NCI-H2081 (cell line): ENCODE measurements around the gene SALL2.

Experiments used
- DNase-seq, 2 experiments: peaks; one replicate each; lab custom pipeline; 2025; lab: John Stamatoyannopoulos, UW

Gene SALL2

DNA sequence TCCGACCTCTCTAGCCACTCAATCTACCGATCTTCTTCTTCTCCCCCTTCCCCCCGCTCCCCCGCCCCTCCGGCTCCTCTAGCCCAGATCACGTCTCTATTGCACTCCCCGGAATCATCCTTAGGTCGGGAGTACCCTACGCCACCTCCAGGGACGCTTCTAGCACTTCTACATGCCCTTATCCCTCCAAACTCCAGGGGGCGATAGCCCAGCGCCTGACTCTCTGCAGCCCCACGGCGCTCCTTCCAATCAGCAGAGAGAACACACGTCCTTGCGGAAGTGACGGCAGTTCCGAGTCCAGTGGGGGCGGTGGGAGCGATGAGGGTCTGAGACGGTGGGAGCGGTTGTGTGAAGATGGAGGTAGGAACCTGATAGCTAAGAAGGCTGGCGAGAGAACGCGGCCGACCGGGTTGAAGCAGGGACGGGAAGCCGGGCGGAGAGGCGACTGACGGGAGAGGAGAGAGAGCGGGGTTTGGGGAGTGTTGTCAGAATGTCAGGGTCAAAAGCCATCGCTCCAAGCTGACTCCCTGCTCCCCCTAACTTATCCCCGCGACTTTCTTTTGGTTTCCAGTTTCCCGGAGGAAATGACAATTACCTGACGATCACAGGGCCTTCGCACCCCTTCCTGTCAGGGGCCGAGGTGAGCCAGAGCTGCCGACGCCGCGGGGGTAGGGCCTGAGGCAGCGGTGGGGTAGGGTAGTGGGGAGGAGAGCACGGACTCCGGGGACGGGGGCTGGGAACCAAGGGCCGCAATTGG, 49.0 kb downstream of the SALL2 start, which contains the start of the genes RAB2B and TOX4:
TSS of gene RAB2B (minus strand) at position 35 of the 757 bp plus-strand sequence. CDS start 87 bp downstream, outside the sequence.
TSS of gene TOX4 (plus strand) at position 271 of the 757 bp plus-strand sequence. CDS start at position 355, 84 bp downstream.
- peak; percentile 98 for DNase-seq

DNA sequence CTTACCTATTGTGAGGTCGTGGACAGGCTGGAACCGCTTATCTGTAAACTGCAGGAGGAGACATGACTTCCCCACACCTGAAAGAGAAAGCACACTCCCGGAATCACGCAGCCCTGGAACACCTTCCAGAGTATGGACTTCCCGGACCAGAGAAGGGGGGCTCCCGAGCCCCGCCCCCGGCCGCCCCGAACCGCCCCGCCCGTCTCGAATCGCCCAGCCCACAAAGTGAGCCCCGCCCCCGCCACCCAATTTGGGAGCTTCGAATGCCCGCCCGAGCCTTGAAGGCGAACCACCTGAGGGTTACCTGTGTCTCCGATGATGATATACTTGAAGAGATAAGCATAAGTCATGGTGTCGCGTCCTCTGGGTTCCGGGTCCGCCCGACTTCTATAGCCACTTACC, 49.6 kb downstream of the SALL2 start:
- DNase-seq: peak; percentile 81 to 82

DNA sequence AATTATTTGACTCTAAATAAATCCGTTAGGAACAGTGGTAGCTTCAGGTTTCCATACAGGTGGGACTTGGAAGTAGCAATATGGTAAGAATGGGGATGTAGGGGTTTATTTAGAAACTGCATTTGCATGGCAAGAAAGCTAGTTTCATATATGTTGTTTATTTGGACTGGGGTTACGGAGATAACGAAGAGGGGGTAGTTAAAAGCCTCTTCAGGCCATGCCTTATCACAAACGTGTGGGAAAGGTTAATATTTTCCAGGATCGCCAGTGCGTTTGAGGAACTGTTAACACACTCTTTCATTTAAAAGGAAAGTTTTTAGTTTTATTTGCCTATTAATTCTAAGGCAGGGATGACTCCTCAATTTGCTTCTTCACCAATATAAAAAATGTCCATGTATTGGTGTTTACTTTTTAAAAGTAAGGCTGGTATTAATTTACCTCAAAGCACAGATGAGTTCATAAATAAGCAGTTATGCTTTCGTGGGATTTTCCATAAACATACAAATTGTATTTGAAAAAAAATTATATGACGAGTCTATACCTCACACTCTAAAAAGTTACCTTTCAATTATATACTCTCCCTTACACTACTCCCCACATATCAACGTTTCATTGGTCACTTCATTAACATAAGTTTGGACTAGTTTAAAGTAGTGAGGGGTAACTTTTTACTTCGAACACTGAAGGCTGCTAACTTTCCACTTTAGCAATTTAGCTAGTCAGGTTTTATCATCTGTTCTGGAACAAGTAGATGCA, 50.2 kb downstream of the SALL2 start:
- DNase-seq: no peak
